GM19372 (cell line): Measurements from ENCODE around the gene TGFB3.
"Not testable (repeated sequence)": the region's sequence is repeated elsewhere in the genome, so short reads cannot be mapped to it uniquely, and the experiment has no call there.

Source experiments
- ATAC-seq: cut with Tn5 transposase; IDR thresholded peaks from one replicate; pipeline ENCODE4 v1.9.1; 2021; ENCODE audit warnings: mild to moderate bottlenecking, low read depth, moderate library complexity; ENCODE audit not compliant: unreplicated experiment

The TGFB3 gene

GRCh38 chr14:75961662-75962061 lies 20.1 kb downstream of the TGFB3 start:
- ATAC-seq = no peak

DNA sequence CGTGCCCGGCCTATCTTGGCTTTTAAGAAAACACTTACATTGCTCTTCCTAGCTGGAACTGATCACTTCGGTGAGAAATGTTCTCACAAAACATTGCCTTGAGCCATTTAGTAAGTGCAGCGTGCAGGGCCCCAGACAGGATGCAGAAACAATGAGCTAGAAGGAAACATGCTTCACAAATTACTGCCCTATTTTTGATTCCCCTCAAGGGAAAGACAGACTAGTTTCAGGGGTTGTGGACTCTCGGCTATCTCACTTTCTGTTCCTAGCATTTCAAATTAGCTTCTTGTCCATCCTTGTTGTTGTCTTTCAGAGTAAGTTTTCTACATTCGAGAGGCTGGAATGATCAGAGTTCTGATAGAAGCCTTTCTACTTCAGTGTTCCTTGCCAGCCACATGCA lies 21.6 kb downstream of the TGFB3 start:
- no peak for ATAC-seq

DNA sequence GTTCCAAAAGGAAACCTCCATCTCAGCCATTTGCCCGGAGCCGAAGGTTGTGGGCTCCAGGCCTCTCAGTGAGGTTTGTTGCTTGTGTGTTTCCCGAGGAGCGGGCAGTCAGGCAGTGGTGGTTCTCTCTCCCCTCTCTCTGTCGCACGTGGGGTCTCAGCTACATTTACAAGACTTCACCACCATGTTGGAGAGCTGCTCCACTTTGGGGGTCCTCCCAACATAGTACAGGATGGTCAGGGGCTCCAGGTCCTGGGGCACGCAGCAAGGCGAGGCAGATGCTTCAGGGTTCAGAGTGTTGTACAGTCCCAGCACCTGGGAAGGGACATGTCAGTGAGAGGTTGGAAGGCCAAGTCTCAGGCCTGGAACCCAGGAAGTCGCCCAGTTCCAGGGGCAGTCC lies 22.8 kb downstream of the TGFB3 start:
- no peak for ATAC-seq

- no peak for ATAC-seq
Measured at GRCh38 chr14:75952489-75952888, 29.3 kb downstream of the TGFB3 start.

DNA sequence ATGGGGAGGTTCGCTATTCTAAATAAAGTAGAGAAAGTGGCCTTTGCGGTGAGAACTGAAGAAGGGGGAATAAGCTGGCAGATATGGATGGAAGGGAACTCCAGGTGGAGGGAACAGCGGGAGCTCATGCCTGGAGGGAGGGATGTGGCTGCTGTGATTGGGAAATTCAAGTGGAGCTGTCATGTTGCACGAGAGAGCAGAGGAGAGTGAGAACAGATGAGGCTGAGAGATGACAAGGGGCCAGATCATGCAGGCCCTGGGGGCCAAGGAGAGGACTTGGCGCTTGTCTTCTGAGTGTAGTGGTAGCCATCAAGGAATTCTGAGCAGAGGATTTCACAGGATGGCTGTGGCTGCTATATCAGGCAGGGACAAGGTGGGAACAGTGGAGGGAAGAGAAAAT lies 35.0 kb downstream of the TGFB3 start:
- no peak for ATAC-seq

DNA sequence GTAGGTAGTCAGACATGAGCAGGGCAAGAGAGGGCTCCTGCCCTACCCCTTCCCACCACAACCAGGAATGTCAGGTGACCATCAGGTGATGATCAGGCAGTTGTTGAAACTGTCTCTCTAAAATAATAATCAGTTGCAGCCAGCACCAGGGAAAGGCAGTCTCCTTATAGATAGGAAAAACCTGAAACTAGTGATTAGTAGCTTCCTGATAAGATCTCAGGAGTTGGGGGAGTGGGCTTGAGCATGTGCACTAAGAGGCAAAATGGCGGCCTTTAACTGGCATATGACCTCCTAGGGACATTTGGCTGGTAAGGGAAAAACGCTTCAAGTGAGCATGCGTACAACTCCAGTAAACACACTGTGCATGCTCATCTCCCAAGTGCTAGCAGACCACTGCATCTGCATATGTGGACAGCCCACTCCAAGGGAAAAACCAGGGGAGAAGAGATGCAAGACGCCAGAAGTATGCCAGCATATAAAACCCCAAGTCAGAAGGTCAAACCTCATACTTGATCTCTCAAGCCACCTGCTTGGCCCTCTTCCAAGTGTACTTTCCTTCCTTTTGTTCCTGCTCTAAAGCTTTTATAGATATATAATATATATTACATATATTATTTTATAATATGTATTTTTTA lies 37.1 kb downstream of the TGFB3 start:
- ATAC-seq = no peak

- no peak for ATAC-seq
Measured at GRCh38 chr14:75941030-75941429, 40.8 kb downstream of the TGFB3 start.

- no peak for ATAC-seq
Measured at GRCh38 chr14:75939200-75939599, 42.6 kb downstream of the TGFB3 start.

- no peak for ATAC-seq
Measured at GRCh38 chr14:75934998-75935628, 46.7 kb downstream of the TGFB3 start.

- ATAC-seq = no peak
Measured at GRCh38 chr14:75933712-75934296, 48.0 kb downstream of the TGFB3 start.

- no peak for ATAC-seq
Measured at GRCh38 chr14:75928690-75929181, 53.1 kb downstream of the TGFB3 start.

DNA sequence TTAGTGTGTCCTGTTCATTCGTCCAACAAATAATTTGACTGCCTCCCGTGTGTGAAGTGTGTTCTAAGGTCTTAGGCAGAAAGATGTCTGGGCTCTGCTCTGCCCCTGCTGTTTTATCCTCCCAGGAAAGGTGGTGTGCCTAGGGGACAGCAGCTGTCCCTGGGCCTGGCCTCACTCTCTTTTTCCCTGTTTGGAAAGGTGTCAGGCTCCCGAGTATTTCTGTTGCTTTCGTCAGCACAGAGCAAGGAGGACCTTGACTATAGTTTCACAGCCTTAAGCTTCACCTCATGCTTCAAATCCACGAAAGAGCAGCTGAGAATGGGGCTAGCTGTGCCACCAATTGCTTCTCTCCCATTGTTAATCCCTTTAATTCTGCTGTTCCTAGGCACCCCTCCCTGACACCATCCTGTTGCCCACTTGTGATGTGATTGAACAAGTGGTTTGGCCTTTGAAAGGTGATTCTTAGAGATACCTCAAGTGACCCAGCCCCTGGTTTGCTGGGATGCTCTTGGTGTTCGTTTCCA lies 54.2 kb downstream of the TGFB3 start:
- ATAC-seq = no peak

DNA sequence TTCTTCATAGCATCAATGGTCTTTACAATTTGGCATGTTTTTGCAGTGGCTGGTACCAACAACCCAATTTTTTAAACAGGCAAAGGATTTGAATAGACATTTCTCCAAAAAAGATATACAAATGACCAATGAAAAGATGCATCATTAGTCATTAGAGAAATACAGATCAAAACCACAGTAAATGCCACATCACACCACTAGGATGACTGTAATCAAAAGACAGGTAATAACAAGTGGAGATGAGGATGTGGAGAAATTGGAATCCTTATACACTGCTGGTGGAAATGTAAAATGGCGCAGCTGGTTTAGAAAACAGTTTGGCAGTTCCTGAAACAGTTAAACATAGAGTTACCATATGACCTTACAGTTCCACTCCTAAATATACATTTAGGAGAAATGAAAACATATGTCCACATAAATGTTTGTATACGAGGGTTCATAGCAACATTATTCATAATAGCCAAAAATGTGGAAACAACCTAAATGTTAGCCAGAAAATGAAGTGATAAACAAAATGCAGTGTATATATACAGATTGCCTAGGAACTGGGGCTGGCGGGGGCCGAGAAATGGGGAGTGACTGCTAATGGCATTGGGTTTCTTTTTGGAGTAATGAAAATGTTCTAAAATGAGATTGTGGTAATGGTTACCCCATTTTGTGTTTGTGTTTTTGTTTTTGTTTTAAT lies 55.2 kb downstream of the TGFB3 start:
- no peak for ATAC-seq

GRCh38 chr14:75925141-75925840 lies 56.5 kb downstream of the TGFB3 start:
- not testable (repeated sequence) for ATAC-seq

DNA sequence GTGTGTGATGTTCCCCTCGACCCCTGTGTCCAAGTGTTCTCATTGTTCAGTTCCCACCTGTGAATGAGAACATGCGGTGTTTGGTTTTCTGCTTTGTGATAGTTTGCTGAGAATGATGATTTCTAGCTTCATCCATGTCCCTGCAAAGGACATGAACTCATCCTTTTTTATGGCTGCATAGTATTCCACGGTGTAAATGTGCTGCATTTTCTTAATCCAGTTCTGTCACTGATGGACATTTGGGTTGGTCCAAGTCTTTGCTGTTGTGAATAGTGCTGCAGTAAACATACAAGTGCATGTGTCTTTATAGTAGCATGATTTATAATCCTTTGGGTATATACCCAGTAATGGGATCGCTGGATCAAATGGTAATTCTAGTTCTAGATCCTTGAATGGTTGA lies 61.4 kb downstream of the TGFB3 start:
- not testable (repeated sequence) for ATAC-seq

DNA sequence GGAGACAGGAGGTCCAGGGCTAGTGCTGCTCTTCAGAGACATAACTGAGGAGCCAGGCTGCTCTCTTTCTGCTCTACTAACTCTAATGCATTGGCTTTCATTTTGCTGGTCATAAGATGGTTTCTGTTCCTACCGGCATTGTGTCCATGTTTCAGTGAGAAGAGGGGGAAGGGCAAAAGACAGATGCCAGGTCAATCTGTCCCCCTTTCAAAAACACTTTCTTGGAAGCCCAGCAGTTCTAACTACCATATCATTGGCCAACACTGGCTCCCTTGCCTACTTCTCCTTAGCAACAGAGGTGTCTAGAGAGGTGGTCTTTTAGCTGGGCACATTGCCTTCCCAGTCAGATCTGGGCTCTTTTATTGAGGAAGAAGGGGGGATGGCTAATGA lies 63.9 kb downstream of the TGFB3 start:
- ATAC-seq = no peak

GRCh38 chr14:75917322-75917945 lies 64.4 kb downstream of the TGFB3 start:
- ATAC-seq = no peak

DNA sequence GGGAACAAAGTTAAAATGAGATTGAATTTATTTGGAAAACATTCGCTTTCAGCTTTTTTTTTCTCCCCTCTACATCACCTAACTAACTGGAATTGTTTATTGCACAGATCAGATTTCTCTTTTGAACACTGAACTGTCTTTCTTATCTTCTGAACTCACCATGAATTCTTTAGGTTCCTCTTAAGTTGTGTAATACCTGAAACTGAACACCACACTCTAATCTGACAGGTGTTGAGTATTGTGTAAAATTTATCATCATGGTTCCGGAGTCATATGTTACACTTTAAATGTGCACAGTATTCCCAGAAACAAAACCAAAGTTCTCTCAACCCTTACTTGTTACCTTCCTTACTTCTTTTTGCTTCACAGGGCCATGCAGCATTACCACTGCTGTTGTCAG lies 66.8 kb downstream of the TGFB3 start:
- ATAC-seq = no peak

GRCh38 chr14:75913183-75913582 lies 68.6 kb downstream of the TGFB3 start:
- ATAC-seq = no peak

- ATAC-seq = no peak
Measured at GRCh38 chr14:75911883-75912282, 69.9 kb downstream of the TGFB3 start.
